ENCODE results near the gene NCMAP.

The NCMAP gene

GRCh38 chr1:24575905-24576587, 20.2 kb downstream of the NCMAP start:
- no peak for DNase-seq

- DNase-seq: no peak
These were observed 23.0 kb downstream of the NCMAP start for GRCh38 chr1:24578846-24579245.

GRCh38 chr1:24580756-24581155, 24.9 kb downstream of the NCMAP start:
- DNase-seq: no peak

- DNase-seq: no peak
These were observed 28.3 kb downstream of the NCMAP start for GRCh38 chr1:24584171-24584647.

- DNase-seq: no peak
These were observed 30.2 kb downstream of the NCMAP start for GRCh38 chr1:24586119-24586518.

- peak; percentile 52 for DNase-seq
These were observed 31.3 kb downstream of the NCMAP start for GRCh38 chr1:24586970-24587820.

GRCh38 chr1:24588573-24588972, 32.7 kb downstream of the NCMAP start:
- no peak for DNase-seq

GRCh38 chr1:24589200-24589599, 33.3 kb downstream of the NCMAP start:
- DNase-seq: no peak

GRCh38 chr1:24591781-24592180, 35.9 kb downstream of the NCMAP start:
- no peak for DNase-seq

GRCh38 chr1:24594328-24594598, 38.4 kb downstream of the NCMAP start:
- peak; percentile 27 for DNase-seq

GRCh38 chr1:24596401-24596880, 40.6 kb downstream of the NCMAP start:
- no peak for DNase-seq

GRCh38 chr1:24599265-24599664, 43.4 kb downstream of the NCMAP start:
- DNase-seq: no peak

GRCh38 chr1:24600551-24600950, 44.7 kb downstream of the NCMAP start:
- DNase-seq: no peak

GRCh38 chr1:24605534-24606295, 49.8 kb downstream of the NCMAP start:
- DNase-seq: no peak

- no peak for DNase-seq
These were observed 50.4 kb downstream of the NCMAP start for GRCh38 chr1:24606296-24606605.

GRCh38 chr1:24606621-24607020, 50.7 kb downstream of the NCMAP start:
- no peak for DNase-seq

GRCh38 chr1:24609949-24610517, 54.1 kb downstream of the NCMAP start:
- no peak for DNase-seq

GRCh38 chr1:24619376-24619775, 63.5 kb downstream of the NCMAP start:
- no peak for DNase-seq

GRCh38 chr1:24620678-24621077, 64.8 kb downstream of the NCMAP start:
- DNase-seq: no peak

GRCh38 chr1:24621121-24621520, 65.2 kb downstream of the NCMAP start:
- no peak for DNase-seq

- DNase-seq: no peak
These were observed 66.3 kb downstream of the NCMAP start for GRCh38 chr1:24622218-24622617.

GRCh38 chr1:24632832-24633175, 76.9 kb downstream of the NCMAP start:
- DNase-seq: no peak

GRCh38 chr1:24635195-24635843, 79.4 kb downstream of the NCMAP start:
- peak; percentile 60 for DNase-seq

Measured in NCI-H345 (cell line).